ENCODE measurements around the gene SLC48A1.

DNA sequence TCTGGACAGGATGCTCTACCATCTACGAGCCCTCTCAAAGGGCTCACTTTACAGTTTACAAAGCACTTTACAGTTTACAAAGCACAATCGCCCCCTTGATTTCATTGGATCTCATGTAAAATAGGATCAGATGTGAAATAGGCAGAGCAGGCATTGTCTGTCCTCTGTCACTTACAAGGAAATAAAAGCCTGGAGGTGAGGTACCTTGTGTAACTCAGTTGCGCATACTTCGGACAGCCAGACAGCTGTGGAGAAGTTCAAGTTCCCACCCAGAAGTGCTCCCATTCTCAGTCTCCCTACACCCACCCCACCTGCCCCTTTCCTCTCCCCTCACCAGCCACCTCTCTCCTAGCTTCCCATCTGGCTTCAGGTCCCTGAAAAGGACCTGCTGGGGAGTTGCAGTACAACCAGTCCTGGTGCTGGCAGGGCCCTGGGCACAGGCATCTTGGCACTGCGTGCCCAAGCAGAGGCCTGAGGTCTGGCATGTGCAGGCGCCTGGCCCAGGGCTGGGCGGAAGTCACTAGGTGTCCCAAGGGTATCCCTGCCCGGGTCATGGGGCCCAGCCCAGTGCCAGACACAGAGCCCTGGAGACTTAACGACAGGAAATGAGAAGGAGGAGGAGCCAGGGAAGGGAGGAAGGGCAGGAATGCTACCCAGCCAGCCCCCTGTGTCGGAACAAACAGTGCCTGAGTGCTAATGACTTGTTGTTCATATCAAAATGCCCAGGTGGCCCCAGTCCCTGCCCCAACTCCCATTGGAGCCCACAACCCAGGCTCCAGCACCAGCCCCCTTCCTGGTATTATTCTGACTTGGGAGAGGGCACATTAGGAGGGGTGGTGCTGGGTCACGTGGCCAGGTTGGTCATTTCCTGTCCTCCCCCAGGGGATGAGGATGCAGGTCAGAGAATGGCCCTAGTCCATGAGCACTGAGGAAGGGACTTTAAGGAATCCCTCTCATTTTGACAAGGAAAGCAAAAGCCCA, 19.7 kb upstream of the SLC48A1 start:
- TF ChIP-seq, protein P1, sequence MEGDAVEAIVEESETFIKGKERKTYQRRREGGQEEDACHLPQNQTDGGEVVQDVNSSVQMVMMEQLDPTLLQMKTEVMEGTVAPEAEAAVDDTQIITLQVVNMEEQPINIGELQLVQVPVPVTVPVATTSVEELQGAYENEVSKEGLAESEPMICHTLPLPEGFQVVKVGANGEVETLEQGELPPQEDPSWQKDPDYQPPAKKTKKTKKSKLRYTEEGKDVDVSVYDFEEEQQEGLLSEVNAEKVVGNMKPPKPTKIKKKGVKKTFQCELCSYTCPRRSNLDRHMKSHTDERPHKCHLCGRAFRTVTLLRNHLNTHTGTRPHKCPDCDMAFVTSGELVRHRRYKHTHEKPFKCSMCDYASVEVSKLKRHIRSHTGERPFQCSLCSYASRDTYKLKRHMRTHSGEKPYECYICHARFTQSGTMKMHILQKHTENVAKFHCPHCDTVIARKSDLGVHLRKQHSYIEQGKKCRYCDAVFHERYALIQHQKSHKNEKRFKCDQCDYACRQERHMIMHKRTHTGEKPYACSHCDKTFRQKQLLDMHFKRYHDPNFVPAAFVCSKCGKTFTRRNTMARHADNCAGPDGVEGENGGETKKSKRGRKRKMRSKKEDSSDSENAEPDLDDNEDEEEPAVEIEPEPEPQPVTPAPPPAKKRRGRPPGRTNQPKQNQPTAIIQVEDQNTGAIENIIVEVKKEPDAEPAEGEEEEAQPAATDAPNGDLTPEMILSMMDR (IDR thresholded peaks at IDR 0.05; ENCODE audit: poor library complexity, severe bottlenecking): no peak
- TF ChIP-seq REST (IDR thresholded peaks at IDR 0.05; ENCODE audit: borderline replicate concordance) (no peak), POLR2AphosphoS5 (IDR thresholded peaks at IDR 0.05) (no peak), EZH2 (IDR thresholded peaks at IDR 0.05; ENCODE audit: borderline replicate concordance, insufficient read depth, low read length, poor library complexity, severe bottlenecking) (no peak), RAD21 (conservative IDR thresholded peaks at IDR 0.05) (no peak), MXI1 (conservative IDR thresholded peaks at IDR 0.05; ENCODE audit: poor library complexity, severe bottlenecking) (no peak), TAF1 (IDR thresholded peaks at IDR 0.05; ENCODE audit: low read depth) (no peak), EP300 (conservative IDR thresholded peaks at IDR 0.05; ENCODE audit: poor library complexity, severe bottlenecking) (no peak), SMC3 (conservative IDR thresholded peaks at IDR 0.05; ENCODE audit: poor library complexity) (no peak)
